Sigmoid colon (tissue), 7 donors: ENCODE measurements around the gene ACYP2. TPM values are rescaled to one million over a fixed set of nuclear protein-coding genes. Genes with fewer than 3 reads are reported as not detected.

ENCODE experiments used
- DNase-seq: peaks from one replicate; pipeline ENCODE4 v3.0.0-alpha.2; 2019
- H3K27ac ChIP-seq, 4 donors: fragments of 200-600 bp; sonication (generic); one replicate each; pipeline ENCODE4 v1.5.1; 2016 to 2019; ENCODE audit warnings: mild to moderate bottlenecking in 1 of 4
- H3K27me3 ChIP-seq, 3 donors: fragments of 200-600 bp; sonication (generic); one replicate each; pipeline ENCODE4 v1.5.1; 2019; ENCODE audit warnings: mild to moderate bottlenecking in 1 of 3
- H3K36me3 ChIP-seq, 4 donors: fragments of 200-600 bp; sonication (generic); one replicate each; pipeline ENCODE4 v1.5.1; 2016 to 2019
- H3K4me1 ChIP-seq, 4 donors: fragments of 200-600 bp; sonication (generic); one replicate each; pipeline ENCODE4 v1.5.1; 2017 to 2019
- H3K4me3 ChIP-seq, 4 donors: fragments of 200-600 bp; sonication (generic); one replicate each; pipeline ENCODE4 v1.5.1; 2017 to 2019; ENCODE audit warnings: mild to moderate bottlenecking in 2 of 4, moderate library complexity in 1 of 4
- H3K9me3 ChIP-seq, 4 donors: fragments of 200-600 bp in 3 of 4; sonication (generic) in 3 of 4; one replicate each; pipeline versions ENCODE4 v1.5.1 to v1.6.1; 2013 to 2019
- EP300 ChIP-seq, 4 donors: sonication (generic); formaldehyde crosslinking; IDR thresholded peaks; one replicate each; pipeline ENCODE4 v1.6.1; 2017; ENCODE audit warnings: antibody characterized with exemption in 4 of 4
- POLR2A ChIP-seq, 2 donors: fragments of 450-650 bp; IDR thresholded peaks; one replicate each; pipeline ENCODE4 v1.6.1; 2016; ENCODE audit warnings: antibody characterized with exemption in 2 of 2, mild to moderate bottlenecking in 2 of 2, moderate library complexity in 2 of 2
- POLR2AphosphoS5 ChIP-seq, 4 donors: sonication (generic); formaldehyde crosslinking; IDR thresholded peaks; one replicate each; pipeline ENCODE4 v1.6.1; 2017; ENCODE audit warnings: antibody characterized with exemption in 4 of 4
- WGBS, 2 donors: extraction: QIAGEN DNeasy Blood & Tissue Kit; methylation state at CpG; one replicate each; pipeline ENCODE4 v1.1.7; 2013; 5-methylcytosine and 5-hydroxymethylcytosine counted together
- intact Hi-C: fragments of 100-400 bp; cut with DNase I; formaldehyde crosslinking; loops from one replicate; pipeline ENCODE4 v1.15.1; 2023
- polyA plus RNA-seq, 3 donors: library from polyadenylated mRNA; stranded (reverse); fragments of 200-250 nt; gene quantifications; one replicate each; pipeline ENCODE4 v1.2.3, GENCODE V29; 2013
- total RNA-seq, 4 donors: library from RNA; depleted of rRNA; stranded (reverse); fragments of >200 nt; gene quantifications; one replicate each; pipeline ENCODE4 v1.1.0, GENCODE V29; 2016
- TF ChIP-seq, protein P1 (sequence below), 4 experiments: fragments of 450-650 bp in 3 of 4; fragments of 200-600 bp in 1 of 4; IDR thresholded peaks; one replicate each; pipeline ENCODE4 v1.5.1; 2016 to 2019; ENCODE audit warnings: antibody characterized with exemption in 4 of 4, mild to moderate bottlenecking in 3 of 4, moderate library complexity in 2 of 4
- donor health status: healthy with polysubstance abuse.
- donor health status: Bipolar disorder and iron deficiency.
- donor health status: healthy.

ACYP2 gene
- total and polyA plus RNA-seq, 7 donors, result 13.2 to 32.0 (median 19.8) TPM

DNA sequence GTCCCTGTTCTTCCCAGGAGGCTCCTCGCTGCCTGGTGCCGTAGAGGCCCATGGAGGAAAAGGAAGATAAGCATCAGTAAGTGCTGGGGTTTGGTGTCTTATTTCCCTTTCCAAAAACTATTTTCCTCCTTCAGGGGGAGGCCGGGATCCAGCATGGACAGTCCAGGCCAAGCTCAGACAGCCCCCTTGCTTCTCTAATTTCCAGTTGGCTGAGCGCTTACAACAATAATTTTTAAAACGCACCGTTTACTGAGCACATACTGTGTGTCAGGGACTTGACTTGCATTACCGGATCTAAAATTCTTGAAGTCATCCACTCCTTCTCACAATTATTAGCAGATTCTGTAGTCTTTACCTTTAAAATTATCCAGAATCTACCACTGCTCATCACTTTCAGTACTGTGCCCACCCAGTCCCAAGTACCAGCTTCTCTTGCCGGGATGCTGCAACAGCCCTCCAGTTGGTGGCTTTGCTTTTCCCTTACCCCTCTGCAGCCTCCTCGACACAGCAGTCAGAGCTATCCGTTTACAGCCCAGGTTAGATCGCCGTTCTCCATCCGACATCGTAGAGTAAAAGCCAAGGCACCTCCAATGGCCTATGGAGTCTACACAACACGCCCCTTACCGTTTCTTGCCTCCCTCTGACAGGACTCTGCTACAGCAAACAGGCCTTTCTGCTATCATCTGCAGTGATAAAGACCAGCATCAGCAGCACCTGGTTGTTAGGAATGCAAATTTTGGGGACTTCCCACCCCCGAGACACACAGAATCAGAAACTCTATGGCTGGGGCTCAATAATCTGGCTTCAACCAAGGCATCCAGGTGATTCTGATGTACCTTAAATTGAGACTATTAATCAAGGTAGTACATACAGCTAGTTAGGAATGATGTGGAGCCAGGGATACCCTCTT, 215.8 kb downstream of the ACYP2 start:
- Histone ChIP-seq H3K4me1 (peaks cover 0 to 23% (median 17%) of the 10 kb centered on the region in 4 donors), H3K9me3 (no peaks in the 10 kb centered on the region), H3K36me3 (no peaks in the 10 kb centered on the region), H3K4me3 (peak overlapping the region; percentile 45 to 67 (median 60)), H3K27ac (peak overlapping the region; percentile 84 to 95 (median 91)), H3K27me3 (no peaks in the 10 kb centered on the region)
- 45 to 54% methylated on average over 17 of the region's 17 CpGs for WGBS, 2 donors
- intact Hi-C loops, result loop anchor here (2.0 to 10.0 kb wide), 3 partner anchors 44 to 216 kb away; partner anchors contain the start of genes ACYP2 and SPTBN1
- DNase-seq, result peak; percentile 66
- TF ChIP-seq POLR2A (IDR thresholded peaks at IDR 0.05) (no peak), POLR2AphosphoS5 (IDR thresholded peaks at IDR 0.05) (peak in 1 of 4 donors; percentile 0)

DNA sequence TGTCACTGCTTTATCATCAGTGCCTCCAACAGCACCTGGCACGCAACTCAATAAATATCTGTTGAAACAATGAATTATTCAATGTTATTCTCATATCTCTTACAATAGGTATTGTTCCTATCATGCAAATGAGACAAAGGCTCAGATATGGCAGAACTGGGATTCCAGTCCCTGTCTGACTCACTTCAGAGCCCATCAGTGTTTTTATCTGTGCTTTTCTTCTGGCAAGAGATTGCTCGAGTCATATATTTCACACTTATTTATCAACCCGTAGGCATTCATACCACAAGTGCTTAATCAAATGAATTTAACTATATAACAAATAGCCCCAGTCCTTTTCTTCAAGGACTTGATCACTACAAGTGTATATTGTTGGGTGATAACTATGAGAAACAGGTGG, 217.0 kb downstream of the ACYP2 start:
- TF ChIP-seq, protein P1, sequence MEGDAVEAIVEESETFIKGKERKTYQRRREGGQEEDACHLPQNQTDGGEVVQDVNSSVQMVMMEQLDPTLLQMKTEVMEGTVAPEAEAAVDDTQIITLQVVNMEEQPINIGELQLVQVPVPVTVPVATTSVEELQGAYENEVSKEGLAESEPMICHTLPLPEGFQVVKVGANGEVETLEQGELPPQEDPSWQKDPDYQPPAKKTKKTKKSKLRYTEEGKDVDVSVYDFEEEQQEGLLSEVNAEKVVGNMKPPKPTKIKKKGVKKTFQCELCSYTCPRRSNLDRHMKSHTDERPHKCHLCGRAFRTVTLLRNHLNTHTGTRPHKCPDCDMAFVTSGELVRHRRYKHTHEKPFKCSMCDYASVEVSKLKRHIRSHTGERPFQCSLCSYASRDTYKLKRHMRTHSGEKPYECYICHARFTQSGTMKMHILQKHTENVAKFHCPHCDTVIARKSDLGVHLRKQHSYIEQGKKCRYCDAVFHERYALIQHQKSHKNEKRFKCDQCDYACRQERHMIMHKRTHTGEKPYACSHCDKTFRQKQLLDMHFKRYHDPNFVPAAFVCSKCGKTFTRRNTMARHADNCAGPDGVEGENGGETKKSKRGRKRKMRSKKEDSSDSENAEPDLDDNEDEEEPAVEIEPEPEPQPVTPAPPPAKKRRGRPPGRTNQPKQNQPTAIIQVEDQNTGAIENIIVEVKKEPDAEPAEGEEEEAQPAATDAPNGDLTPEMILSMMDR (IDR thresholded peaks at IDR 0.05), result no peak
- TF ChIP-seq POLR2A (IDR thresholded peaks at IDR 0.05) (no peak), EP300 (IDR thresholded peaks at IDR 0.05) (no peak), POLR2AphosphoS5 (IDR thresholded peaks at IDR 0.05) (no peak)
- no peaks in the 10 kb centered on the region for H3K9me3 ChIP-seq
- no peak for DNase-seq
- intact Hi-C loops, result loop anchor here (5.0 to 10.0 kb wide), 2 partner anchors 45 to 218 kb away; partner anchors contain the start of gene ACYP2
- no peaks in the 10 kb centered on the region for H3K27me3 ChIP-seq
- 77 to 78% methylated on average over 3 of the region's 3 CpGs for WGBS, 2 donors
- no peaks in the 10 kb centered on the region for H3K36me3 ChIP-seq
- H3K4me3 ChIP-seq, result no peak overlapping the region
- peaks cover 0 to 33% (median 24%) of the 10 kb centered on the region in 4 donors for H3K4me1 ChIP-seq
- H3K27ac ChIP-seq, result no peak overlapping the region

DNA sequence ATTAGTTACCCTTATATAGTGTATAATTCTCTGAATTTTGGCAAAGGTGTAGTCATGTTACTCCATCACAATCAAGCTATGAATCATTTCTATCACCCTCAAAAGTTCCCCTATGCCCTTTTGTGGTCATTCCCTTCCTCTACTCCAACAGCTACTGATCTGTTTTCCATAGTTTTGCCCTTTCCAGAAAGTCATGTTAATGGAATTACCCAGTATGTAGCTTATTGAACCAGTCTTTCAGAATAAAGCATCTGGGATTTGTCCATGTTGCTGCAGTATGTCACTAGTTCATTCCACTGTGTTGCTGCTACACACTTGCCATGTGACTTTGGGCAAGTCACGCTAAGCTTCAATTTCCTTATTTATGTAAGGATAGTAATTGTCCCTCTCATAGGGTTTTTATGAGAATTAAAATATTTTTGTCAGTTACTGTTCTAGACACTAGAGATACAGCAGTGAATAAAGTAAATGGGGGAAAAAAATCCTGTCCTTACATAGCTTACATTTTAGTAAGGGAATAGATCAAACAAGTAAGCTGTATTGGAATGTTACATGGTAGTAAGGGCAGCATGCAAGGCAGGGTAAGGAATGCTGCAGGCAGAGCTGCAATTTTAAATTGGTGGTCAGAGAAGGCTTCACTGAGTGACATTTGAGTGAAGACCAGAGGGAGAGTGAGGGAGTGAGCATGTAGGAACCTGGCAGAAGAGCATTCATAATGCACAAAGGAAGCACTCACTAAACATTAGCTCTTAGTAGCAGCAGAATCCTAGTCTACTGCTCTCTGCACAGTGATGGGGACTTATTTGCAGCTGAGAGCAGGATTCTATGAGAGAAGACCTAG, 220.9 kb downstream of the ACYP2 start:
- Histone ChIP-seq H3K27me3 (no peaks in the 10 kb centered on the region), H3K27ac (peak overlapping the region in 2 of 4 donors; percentile 33 to 60), H3K36me3 (no peaks in the 10 kb centered on the region), H3K4me1 (peaks cover 0 to 20% (median 16%) of the 10 kb centered on the region in 4 donors), H3K4me3 (no peak overlapping the region), H3K9me3 (no peaks in the 10 kb centered on the region)
- intact Hi-C loops, result loop anchor here (10.0 kb wide), 1 partner anchor 222 kb away; the partner anchor contains the start of gene ACYP2
- 24 to 56% methylated on average over 1 of the region's 1 CpG for WGBS, 2 donors
- DNase-seq, result no peak
- TF ChIP-seq POLR2AphosphoS5 (IDR thresholded peaks at IDR 0.05) (peak in 1 of 4 donors; percentile 41), EP300 (IDR thresholded peaks at IDR 0.05) (no peak), POLR2A (IDR thresholded peaks at IDR 0.05) (no peak)
- TF ChIP-seq, protein P1 (IDR thresholded peaks at IDR 0.05), result no peak

DNA sequence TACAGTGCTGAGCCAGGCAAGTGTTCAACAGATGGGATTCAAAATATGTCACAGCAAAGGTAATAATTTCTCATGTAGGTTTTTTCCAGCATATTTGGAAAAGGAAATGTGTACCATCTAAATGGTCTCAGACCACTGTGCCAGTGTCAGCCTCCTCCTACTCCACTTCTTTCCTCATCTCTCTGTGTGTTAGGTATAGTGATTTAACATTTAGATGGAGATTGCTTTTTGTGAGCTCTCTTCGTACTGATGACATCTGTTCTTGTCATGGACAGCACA, 221.5 kb downstream of the ACYP2 start:
- no peak overlapping the region for H3K4me3 ChIP-seq
- peaks cover 0 to 26% (median 16%) of the 10 kb centered on the region in 4 donors for H3K4me1 ChIP-seq
- H3K36me3 ChIP-seq, result no peaks in the 10 kb centered on the region
- peak overlapping the region in 1 of 4 donors; percentile 60 for H3K27ac ChIP-seq
- H3K9me3 ChIP-seq, result no peaks in the 10 kb centered on the region
- no peak for DNase-seq
- intact Hi-C loops, result loop anchor here (10.0 kb wide), 1 partner anchor 222 kb away; the partner anchor contains the start of gene ACYP2
- no peaks in the 10 kb centered on the region for H3K27me3 ChIP-seq
- 85 to 89% methylated on average over 1 of the region's 1 CpG for WGBS, 2 donors
- TF ChIP-seq POLR2AphosphoS5 (IDR thresholded peaks at IDR 0.05), result no peak
- no peak for TF ChIP-seq EP300 (IDR thresholded peaks at IDR 0.05)
- TF ChIP-seq, protein P1 (IDR thresholded peaks at IDR 0.05), result no peak
- TF ChIP-seq POLR2A (IDR thresholded peaks at IDR 0.05), result no peak
